Activated CD4-positive, alpha-beta T cell treated with anti-CD3 and anti-CD28 coated beads for 1 hour (primary cell): ENCODE results near the gene SSC5D.
A peak's percentile ranks its signal among the peaks of the same experiment; 100 is the strongest.
"Not testable (repeated sequence)": the region's sequence is repeated elsewhere in the genome, so short reads cannot be mapped to it uniquely, and the experiment has no call there.

ENCODE experiments used
- DNase-seq: peaks from one replicate; pipeline ENCODE4 v3.0.0-alpha.2; 2020

Gene SSC5D

DNA sequence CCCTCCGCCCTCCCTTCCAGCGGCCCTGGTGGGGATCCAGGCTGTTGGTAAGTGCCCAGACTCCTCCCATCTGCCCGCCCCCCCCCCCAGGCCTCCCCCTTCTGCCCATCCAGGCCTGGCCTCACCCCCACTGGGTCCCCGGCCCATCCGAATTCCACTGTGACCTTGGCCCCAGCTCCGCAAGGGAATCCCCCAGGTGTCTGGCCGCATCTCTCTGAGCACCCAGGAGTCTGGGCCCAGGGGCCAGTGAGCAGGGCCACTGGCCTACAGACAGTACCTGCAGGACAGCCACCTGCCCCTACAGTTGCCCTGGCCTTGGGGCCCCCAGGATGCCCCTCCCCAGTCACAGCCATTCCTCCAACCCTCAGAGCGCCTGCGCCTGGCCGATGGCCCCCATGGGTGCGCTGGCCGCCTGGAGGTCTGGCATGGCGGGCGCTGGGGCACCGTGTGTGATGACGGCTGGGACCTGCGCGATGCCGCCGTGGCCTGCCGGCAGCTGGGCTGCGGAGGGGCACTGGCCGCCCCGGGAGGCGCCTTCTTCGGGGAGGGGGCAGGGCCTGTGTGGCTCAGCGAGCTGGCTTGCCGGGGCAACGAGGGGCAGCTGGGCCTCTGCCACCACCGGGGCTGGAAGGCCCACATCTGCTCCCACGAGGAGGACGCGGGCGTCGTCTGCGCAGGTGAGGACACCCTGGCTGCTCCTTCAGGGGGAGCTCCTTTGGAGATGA lies 912 bp downstream of the SSC5D start:
- DNase-seq = no peak

DNA sequence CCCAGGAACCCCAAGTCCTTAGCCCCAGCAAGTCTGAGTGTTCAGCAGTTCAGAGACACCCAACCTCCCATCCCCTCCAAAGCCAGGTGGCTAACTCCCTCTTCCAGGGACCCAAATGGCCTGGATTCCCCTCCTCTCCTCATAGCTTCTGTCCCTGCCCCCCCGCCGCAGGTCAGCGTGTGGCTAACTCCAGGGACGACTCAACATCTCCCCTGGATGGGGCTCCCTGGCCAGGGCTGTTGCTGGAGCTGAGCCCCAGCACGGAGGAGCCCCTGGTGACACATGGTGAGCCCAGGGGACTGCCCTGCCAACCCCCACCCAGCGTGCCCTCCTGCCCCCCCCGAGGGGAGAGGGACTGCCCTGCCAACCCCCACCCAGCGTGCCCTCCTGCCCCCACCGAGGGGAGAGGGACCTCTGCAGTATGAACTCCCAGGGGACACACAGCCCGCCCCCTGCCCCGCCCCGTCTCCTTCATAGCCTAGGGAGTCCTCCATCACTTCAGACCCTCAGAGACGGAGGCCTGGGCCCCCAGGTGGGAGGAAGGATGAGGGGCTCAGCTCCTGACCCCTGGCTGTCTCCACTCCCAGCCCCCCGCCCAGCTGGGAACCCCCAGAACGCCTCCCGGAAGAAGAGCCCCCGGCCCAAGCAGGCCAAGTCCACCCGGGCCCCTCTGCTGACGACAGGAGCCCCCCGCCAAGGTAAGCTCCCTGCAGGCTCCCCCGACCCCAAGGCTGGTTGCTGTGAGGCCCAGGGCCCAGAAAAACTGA lies 1.7 kb downstream of the SSC5D start:
- no peak for DNase-seq

DNA sequence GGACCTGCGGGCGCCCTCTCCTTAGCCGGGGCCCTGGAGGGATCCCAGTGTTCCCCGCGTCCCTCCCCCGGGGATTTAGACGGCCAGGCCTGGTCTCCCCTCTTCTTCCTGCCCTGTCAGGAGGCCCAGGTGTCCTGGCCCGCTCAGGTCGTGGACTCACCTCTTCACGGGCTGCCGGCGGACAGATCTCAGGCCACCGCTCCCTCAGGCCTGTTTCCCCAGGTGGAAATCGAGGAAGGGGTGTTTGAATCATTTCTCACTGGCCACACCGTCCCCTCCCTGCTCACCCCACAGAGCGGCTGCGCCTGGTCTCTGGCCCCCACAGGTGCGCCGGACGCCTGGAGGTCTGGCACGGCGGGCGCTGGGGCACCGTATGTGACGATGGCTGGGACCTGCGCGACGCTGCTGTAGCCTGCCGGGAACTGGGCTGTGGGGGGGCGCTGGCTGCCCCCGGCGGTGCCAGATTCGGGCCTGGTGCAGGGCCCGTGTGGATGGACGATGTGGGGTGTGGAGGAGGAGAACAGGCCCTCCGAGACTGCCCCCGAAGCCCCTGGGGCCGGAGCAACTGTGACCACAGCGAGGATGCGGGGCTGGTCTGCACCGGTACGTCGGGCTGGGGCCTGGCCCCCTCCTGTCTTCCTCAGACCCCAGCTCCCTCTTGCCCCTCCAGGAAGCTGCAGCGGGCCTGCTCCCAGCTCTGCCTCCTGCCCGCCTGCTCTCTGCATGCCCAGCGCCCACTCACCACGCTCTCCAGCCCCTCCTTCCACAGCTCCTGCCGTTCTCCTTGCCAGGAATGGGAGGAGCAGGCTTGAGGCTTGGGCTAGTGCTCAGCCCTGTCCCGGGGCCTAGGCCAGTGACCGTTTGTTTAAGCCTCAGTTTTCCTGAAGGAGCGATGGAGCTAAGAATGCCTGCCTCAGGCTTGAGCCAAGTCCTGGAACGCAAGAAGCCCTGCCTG lies 2.5 kb downstream of the SSC5D start:
- no peak for DNase-seq

GRCh38 chr19:55491546-55492360 lies 3.5 kb downstream of the SSC5D start:
- no peak for DNase-seq

DNA sequence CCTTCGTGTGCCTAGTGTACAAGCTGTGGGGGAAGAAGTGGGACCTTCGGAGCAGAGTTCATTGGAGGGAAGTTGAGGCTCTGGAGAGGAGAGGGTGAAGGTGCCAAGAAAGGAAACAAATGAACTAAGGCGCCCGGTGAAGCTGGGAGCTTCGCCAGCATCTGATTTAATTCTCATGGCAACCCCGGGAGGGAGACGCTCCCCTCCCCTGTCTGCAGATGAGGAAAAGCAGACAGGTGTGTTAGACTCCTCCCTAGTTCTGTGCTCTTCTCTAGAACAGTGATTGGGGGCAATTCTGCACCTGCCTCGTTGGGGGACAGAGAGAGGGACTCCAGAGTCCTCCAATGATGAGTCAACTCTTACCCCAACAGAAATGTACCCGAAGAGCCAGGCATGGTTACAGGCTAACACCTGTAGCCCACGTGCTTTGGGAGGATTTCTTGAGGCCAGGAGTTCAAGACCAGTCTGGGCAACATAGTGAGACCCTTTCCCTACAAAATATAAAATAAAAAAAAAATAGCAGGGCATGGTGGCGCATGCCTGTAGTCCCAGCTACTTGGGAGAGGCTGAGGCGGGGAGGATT lies 4.2 kb downstream of the SSC5D start:
- DNase-seq = no peak

DNA sequence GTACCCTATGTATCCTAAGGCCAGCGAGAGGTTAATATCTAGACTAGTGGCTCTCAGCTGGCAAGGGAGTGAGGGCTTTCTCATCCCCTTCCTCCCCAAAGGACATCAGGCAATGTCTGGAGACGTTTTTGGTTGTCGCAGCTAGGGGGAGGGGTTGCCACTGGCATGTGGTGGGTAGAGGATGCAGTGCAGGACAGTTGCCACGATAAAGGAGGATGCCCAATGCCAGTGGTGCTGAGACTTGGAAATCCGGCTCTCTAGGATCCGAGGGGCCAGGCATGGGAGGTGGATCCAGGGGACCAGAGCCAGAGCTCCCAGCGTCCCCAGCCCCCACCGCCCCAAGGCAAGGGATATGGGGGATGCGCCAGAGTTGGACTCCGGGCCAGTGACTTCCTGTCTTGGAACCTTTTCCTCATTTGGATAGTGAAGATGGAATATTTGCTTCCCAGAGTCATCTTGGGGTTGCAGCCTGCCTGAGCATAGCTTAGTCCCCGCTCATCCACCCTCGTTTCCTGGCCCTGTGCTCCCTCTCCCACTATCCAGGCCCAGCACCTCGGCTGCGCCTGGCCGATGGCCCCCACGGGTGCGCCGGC lies 4.9 kb downstream of the SSC5D start:
- no peak for DNase-seq

DNA sequence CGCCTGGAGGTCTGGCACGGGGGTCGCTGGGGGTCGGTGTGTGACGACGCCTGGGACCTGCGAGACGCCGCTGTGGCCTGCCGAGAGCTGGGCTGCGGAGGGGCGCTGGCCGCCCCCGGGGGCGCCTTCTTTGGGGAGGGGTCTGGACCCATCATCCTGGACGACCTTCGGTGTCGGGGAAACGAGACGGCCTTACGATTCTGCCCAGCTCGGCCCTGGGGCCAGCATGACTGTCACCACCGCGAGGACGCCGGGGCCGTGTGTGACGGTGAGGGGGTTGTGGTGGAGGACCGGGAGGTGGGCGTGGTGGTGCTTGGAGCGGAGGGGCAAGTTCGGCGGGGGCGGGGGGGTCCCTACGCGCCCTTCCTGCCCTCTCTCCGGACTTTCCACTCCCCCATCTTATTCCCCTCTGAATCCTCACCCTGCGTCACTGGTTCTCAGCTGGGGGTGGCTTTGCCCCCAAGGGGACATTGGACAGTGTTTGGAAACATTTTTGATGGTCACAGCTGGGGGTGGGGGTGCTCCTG lies 5.5 kb downstream of the SSC5D start:
- no peak for DNase-seq

DNA sequence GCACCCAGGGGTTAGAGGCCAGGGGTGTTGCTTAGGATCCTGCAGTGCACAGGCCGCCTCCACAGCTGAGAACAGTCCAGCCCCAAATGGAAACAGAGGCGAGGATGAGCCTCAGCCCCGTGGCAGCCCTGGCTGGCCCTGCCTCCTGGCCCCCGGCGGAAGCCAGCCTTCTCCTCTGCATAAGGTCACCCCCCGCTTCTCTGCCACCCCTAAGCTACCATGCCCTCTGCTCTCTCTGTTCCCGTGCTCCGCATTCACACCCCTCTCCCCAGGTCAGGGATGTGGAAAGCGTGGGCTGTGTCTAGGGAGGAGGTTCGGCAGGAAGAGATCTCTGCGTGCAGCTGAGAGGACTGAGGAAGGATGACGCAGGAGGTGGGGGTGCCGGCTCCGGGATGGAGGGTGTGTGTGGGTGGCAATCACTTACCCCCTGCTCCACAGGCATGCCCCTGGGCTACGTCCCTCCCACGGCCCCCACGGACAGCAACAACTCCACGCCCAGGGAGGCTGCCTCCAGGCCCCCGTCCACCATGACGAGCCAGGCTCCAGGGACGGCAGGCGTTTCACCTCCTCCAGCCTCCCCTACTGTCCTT lies 6.0 kb downstream of the SSC5D start:
- DNase-seq = no peak

- DNase-seq = no peak
These were observed 7.6 kb downstream of the SSC5D start for GRCh38 chr19:55495646-55496349.

GRCh38 chr19:55496820-55497219 lies 8.6 kb downstream of the SSC5D start:
- not testable (repeated sequence) for DNase-seq

- DNase-seq = no peak
These were observed 9.5 kb downstream of the SSC5D start for GRCh38 chr19:55497763-55498162.

DNA sequence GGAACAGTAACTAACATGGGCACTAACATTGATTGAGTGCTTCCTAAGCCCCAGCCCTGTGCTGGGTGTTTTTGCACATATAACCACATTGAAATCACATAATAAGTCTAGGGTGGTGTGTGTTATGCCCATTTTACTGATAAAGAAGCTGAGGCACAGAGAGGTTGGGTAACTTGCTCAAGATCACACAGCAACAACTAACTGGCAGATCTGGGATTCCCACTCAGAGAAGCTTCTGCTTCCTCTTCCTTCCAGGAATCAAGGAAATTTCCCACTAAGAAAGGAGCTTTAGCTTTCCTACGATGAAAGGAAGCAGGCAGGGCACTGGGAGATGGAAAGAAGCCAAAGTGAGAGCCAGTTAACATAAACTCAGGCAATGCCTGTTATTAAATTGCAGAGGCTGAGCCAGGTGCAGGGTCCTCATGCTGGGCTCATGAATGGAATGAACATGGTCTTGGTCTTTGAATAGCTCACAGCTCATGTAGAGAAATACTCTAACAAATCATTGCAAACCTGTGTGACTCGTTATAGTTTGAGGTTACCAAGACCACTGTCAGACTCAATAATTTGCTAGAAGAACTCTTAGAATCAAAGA lies 10.1 kb downstream of the SSC5D start:
- DNase-seq = no peak

DNA sequence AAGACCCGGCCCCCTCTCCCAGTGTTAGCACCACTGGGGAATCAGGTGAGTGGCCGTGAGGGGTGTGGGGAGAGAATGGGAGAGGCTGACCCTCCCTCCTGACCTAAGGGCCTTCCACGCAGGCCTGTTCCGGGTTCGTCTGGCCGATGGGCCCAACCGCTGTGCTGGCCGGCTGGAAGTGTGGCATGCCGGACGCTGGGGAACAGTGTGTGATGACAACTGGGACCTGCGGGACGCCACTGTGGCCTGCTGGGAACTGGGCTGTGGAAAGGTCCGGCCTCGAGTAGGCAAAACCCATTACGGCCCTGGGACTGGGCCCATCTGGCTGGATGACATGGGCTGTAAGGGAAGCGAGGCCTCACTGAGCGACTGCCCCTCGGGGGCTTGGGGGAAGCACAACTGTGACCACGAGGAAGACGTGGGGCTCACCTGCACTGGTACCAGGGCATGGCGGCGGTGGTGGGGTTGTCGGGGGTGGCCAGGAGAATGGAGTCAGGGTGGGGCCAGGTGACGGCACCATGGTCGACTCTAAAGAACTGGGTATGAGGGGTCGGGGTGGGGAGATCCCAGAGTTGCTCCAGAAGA lies 12.2 kb downstream of the SSC5D start:
- no peak for DNase-seq

GRCh38 chr19:55502197-55502952 lies 14.1 kb downstream of the SSC5D start:
- DNase-seq = no peak

DNA sequence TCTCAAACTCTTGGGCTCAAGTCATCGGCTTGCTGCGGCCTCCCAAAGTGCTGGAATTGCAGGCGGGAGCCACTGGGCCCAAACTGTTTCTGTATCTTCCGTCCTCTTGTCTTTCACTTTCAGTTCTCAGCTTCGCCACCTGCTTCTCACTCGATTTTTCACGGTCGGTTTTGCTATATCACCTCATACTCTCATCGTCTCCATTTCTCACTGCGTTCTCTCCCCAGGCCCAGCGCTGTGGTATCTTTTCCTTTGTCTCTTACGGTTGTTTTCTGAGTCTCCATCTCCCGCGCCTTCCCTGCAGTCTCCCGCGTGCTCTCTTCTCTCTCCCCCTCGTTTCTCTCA lies 14.9 kb downstream of the SSC5D start:
- DNase-seq = no peak

DNA sequence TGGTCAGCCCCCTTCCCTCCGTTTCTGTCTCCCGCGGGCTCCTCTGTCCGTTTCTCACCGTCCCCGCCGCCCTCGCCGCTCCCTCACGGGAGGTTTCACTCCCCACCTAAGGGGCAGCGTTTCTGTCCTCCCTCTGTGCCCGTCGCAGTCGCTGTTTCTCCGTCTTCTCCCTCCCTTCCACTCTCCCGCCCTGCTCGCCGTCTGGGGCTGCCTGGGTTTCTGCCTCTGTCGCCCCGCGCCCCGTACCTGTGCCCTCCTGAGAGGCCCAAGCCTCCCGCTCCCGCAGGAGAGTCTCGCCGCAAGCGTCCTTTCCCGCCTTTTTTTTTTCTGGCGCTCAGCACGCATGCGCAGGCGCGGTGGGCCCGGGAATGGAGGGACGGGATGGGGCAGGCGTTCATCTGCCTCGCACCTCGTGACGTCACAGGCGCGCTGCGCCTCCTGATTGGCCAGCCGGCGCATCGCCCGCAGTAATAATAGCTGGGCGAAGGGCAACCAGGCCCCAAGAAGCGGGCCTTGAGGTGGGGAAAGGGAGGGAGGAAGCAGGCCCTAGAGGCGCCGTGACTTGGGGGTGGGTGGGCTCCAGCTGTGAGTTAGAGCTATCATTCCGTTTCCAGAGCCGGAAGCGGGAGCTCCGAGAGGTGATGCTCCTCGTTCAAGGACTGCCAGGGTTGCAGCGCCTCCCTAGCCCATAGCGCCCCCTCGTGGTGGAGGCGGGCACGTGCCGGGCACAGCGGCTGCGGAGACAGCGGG lies 15.4 kb downstream of the SSC5D start:
- peak; percentile 90 for DNase-seq

DNA sequence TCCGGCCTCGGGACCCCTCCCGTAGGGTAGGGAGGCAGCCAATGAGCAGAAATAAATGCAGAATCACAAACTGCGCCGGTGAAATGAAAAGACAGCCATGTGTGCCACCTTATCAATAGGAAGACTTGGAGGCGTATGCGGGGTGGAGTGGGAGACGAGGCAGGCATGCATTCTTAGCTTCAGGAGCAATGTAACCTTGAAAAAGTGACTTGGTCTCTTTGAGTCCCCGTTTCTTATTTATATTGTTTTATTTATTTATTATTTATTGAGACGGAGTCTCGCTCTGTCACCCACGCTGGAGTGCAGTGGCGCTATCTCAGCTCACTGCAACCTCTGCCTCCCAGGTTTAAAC lies 16.0 kb downstream of the SSC5D start:
- no peak for DNase-seq

DNA sequence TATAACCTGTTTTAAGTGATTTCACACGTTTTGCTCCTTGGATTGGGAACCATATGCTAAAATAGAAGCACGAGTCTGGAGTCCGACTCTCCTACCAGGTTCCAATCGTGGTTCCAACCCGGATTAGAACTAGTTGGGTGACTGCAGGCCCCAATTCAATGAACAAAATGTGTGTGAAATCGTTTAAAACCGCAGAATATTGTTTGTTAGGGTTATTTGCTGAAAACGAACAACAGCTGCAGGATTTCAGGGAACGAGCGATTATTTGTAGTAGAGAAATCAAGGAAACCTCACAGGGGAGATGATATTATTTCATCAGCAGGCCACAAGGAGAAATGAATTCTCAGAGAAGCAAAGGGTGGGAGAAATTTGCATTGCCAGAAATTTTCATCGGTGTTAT lies 16.7 kb downstream of the SSC5D start:
- no peak for DNase-seq
